Measurements from ENCODE around the gene PGM2. TPM values are rescaled to one million over a fixed set of nuclear protein-coding genes. Genes with fewer than 3 reads are reported as not detected.

The PGM2 gene
- total RNA-seq, 2 experiments from 2014 or later: 49.2 to 54.5 TPM

DNA sequence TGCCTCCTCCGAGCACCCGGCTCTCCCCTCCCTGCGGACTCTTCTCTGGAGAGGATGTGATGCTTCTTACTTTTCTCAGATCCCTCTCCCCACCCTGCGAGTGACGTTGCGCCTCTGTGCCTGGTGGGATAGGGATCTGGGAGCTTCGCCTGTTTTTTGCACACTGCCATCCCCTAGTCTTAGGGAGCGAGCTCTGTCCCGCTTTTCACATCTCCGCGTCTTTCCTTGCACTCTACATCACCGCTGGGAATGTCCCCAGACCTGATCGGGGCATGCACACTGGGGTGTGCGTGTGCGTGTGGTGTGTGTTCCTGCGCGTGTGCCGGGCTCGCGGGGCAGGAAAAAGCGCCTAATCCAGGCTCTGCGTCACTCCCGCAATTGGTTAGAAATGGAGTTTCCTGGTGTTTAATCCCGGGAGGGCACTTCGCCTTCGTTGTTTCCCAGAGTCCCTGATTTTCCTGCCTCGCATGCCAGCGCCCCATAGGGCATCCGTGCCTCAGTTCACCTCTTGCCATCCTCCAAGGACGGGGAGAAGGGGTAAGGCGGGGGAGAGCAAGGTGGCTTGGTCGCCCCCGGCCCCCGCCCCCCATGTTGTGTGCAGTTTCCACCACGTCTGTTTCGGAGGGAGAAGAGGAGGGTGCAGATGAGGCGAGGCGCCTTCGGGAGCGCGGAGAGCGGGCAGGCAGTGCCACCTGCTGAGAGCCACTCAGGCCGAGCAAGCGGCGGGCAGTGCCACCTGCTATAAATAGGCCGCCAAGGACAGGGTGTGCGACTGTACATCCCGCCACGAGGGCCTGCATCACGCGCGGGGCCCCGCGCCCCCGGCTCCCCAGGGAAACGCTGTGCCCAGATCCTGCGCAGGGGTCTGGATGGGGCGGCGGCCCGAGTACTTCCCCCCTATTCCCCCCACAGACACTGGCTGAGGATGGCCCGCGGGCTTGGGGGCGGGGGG is 63.6 kb downstream of the PGM2 start:
- ATAC-seq: no peak
- Mint-ChIP-seq H3K27ac (peak overlapping the region; percentile 63), H3K4me3 (peak overlapping the region; percentile 61)

DNA sequence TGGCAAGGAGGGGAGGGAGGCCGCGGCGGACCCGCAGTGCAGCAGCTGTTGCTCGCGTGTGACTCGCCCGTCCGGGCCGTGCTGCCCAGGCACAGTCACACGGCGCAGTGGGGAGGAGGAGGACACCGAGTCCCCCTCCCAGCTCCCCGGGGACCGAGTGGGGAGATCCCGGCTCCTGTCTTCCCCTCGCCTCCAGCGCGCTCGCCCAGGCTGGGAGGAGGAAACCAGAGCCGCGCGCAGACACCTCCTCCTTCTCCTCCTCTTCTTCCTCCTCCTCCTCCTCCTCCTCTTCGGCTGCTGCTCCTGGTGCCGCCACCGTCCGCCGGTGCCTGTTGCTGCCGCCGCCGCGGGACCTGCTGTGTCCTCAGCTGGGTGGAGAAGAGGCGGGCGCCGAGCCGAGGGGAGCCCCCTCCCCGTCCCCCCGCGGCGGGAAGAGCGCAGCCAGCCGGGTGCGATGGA is 64.3 kb downstream of the PGM2 start, which contains the start of gene TBC1D1:
Gene TBC1D1, plus strand, starts transcription at position 284 of the 459 bp plus-strand sequence. CDS start 11,012 bp downstream, outside the sequence.
- Mint-ChIP-seq H3K27me3 (ENCODE audit: low read depth) (no peaks in the 10 kb centered on the region), H3K4me1 (ENCODE audit: low read depth) (peaks cover 44% of the 10 kb centered on the region), H3K36me3 (ENCODE audit: low read depth) (peaks cover 23% of the 10 kb centered on the region), H3K27ac (peak within 1 kb of the TSS; percentile 97), H3K9me3 (ENCODE audit: insufficient read depth) (no peaks in the 10 kb centered on the region), H3K4me3 (peak within 1 kb of the TSS; percentile 95)
- DNase-seq (peak; percentile 62), ATAC-seq (peak; percentile 56)
- CTCF ChIA-PET: interaction anchor here (1.1 kb wide), 3 partner anchors 65 to 438 kb away, joined by 3 to 6 read pairs (median 3); no protein-coding TSS in a partner anchor
- POLR2A ChIA-PET: interaction anchor here (0.6 to 2.9 kb wide), 7 partner anchors 19 to 220 kb away, joined by 3 to 23 read pairs (median 4); partner anchors contain the start of gene PGM2

More for the DNA sequence above, 63.6 kb downstream of the PGM2 start:
- peak; percentile 41 for DNase-seq
- no peaks in the 10 kb centered on the region for H3K27me3 Mint-ChIP-seq (ENCODE audit: low read depth)
- H3K4me1 Mint-ChIP-seq (ENCODE audit: low read depth): peaks cover 48% of the 10 kb centered on the region
- H3K36me3 Mint-ChIP-seq (ENCODE audit: low read depth): peaks cover 20% of the 10 kb centered on the region
- POLR2A ChIA-PET: interaction anchor here (0.7 to 2.9 kb wide), 3 partner anchors 18 to 109 kb away, joined by 3 to 23 read pairs (median 13); no protein-coding TSS in a partner anchor
- H3K9me3 Mint-ChIP-seq (ENCODE audit: insufficient read depth): no peaks in the 10 kb centered on the region
- CTCF ChIA-PET: interaction anchor here (1.1 kb wide), 2 partner anchors 145 to 437 kb away, joined by 3 read pairs; no protein-coding TSS in a partner anchor

DNA sequence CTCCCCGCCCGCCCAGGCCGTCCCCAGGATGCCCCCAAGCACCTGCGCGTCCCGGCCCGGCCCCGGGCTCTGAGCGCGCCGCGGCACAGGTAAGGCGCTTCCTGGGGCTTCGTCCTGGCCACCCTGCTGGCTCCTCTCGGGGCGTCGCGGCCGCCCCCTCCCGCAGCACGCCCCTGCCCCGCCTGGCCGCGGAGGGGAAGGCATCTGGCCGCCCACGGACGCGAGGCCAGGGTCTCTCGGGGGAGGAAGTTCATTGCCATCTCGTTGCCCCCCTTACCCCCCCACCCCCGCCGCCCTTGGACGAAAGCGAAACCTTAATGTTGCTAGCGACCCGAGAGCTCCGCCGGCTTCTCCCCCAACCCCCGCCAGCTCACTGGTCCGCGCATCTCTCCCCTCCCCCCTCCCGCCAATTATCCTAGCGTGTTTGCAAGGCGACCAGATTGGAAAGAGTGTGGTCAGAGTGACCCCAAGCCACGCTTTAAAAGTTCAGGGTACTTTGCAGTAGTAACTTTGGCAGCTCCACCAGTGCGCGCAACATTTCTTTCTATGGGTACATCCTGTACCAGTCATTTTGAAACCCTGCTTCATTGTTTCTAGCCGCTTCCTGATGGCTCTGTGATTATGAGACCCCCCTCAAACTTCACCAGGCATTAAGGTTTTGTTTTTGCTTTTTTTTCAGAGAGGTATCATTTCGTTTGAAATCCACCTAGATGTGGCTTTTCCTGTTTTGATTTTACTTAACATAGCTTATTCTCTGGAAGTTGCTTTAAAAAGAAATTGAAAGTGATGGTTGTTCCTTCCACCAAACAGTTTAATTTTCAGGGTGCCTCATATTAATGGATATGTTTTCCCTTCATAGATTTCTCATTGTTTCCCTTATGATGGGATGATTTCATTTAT is 65.0 kb downstream of the PGM2 start:
- ATAC-seq: peak; percentile 73
- Mint-ChIP-seq H3K4me1 (ENCODE audit: low read depth) (peaks cover 45% of the 10 kb centered on the region), H3K36me3 (ENCODE audit: low read depth) (peaks cover 27% of the 10 kb centered on the region), H3K4me3 (peak overlapping the region; percentile 95), H3K27me3 (ENCODE audit: low read depth) (no peaks in the 10 kb centered on the region), H3K27ac (peak overlapping the region; percentile 97), H3K9me3 (ENCODE audit: insufficient read depth) (no peaks in the 10 kb centered on the region)
- DNase-seq: peak; percentile 81
- CTCF ChIA-PET: interaction anchor here (0.6 to 1.1 kb wide), 5 partner anchors 66 to 289 kb away, joined by 3 to 6 read pairs (median 4); no protein-coding TSS in a partner anchor
- POLR2A ChIA-PET: interaction anchor here (0.5 to 2.9 kb wide), 14 partner anchors 20 to 1312 kb away, joined by 3 to 23 read pairs (median 4); partner anchors contain the start of gene PGM2

DNA sequence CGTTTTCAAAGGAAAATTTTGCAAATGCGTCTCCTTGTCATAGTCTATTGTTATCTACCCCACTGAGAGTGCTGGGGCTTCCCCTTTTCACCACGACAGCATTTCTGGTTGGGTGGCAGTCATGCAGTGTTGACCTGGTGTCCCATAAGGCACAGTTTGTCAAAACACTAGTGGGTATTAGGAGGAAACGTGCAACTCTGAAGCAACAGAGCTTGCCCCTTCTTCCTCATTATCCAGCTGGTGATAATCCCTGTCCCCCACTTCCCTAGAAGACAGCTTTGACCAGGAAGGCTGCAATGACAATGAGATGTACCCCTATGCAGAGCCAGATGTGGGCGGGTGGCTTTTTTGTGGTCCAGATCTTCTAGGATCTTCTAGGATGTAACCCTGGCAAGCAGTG is 66.2 kb downstream of the PGM2 start:
- peak overlapping the region; percentile 95 for H3K4me3 Mint-ChIP-seq
- POLR2A ChIA-PET: interaction anchor here (1.2 to 2.9 kb wide), 5 partner anchors 21 to 85 kb away, joined by 3 to 23 read pairs (median 13); partner anchors contain the start of gene PGM2
- ATAC-seq (peak; percentile 40), DNase-seq (peak; percentile 60)
- CTCF ChIA-PET: interaction anchor here (1.1 kb wide), 2 partner anchors 89 to 290 kb away, joined by 3 to 4 read pairs; no protein-coding TSS in a partner anchor
- H3K9me3 Mint-ChIP-seq (ENCODE audit: insufficient read depth): no peaks in the 10 kb centered on the region
- H3K27me3 Mint-ChIP-seq (ENCODE audit: low read depth): no peaks in the 10 kb centered on the region
- H3K4me1 Mint-ChIP-seq (ENCODE audit: low read depth): peaks cover 47% of the 10 kb centered on the region
- H3K36me3 Mint-ChIP-seq (ENCODE audit: low read depth): peaks cover 32% of the 10 kb centered on the region
- H3K27ac Mint-ChIP-seq: peak overlapping the region; percentile 97

DNA sequence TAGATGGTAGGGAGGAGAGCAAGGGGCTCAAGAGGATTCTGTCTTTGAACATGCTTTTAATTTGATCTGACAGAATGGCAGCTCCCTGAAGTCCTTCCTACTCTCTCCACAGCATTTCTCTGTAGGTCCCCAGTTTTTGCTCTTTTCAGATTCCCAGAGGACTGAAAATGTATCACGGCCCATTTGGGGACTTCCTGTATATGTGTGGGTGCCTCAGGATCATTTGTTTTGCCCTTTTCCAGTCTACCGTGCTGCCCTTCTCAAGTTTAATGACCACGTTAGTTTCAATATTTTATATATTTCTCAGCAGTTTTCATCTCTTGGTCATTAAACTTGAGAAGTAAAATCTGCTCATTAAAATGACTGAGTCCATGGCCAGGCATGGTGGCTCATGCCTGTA is 66.7 kb downstream of the PGM2 start:
- Mint-ChIP-seq H3K36me3 (ENCODE audit: low read depth) (peaks cover 32% of the 10 kb centered on the region), H3K4me3 (peak overlapping the region; percentile 95), H3K9me3 (ENCODE audit: insufficient read depth) (no peaks in the 10 kb centered on the region), H3K4me1 (ENCODE audit: low read depth) (peaks cover 43% of the 10 kb centered on the region), H3K27ac (peak overlapping the region; percentile 97), H3K27me3 (ENCODE audit: low read depth) (no peaks in the 10 kb centered on the region)
- ATAC-seq (no peak), DNase-seq (no peak)
- ChIA-PET POLR2A (interaction anchor here (2.4 to 2.9 kb wide), 2 partner anchors 21 to 67 kb away, joined by 13 to 14 read pairs; partner anchors contain the start of gene PGM2), CTCF (interaction anchor here (1.1 kb wide), 1 partner anchor 90 kb away, joined by 3 read pairs; no protein-coding TSS in a partner anchor)

DNA sequence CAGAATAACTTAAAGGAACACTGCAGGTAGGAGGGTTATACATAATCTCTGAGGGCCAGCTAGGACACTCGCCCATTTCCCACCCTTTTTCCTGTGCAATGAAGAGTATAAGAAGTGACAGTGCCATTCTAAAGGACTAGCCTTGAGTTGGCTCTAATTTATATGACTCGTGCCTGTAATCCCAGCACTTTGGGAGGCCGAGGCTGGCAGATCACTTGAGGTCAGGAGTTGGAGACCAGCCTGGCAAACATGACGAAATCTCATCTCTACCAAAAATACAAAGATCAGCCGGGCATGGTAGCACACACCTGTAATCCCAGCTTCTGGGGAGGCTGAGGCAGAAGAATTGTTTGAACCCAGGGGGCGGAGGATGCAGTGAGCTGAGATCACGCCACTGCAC is 68.8 kb downstream of the PGM2 start:
- ChIA-PET CTCF (no interaction called here), POLR2A (no interaction called here)
- Mint-ChIP-seq H3K4me1 (ENCODE audit: low read depth) (peaks cover 47% of the 10 kb centered on the region), H3K4me3 (no peak overlapping the region), H3K9me3 (ENCODE audit: insufficient read depth) (no peaks in the 10 kb centered on the region), H3K36me3 (ENCODE audit: low read depth) (peaks cover 46% of the 10 kb centered on the region), H3K27ac (no peak overlapping the region), H3K27me3 (ENCODE audit: low read depth) (no peaks in the 10 kb centered on the region)
- DNase-seq: peak; percentile 13
- no peak for ATAC-seq

DNA sequence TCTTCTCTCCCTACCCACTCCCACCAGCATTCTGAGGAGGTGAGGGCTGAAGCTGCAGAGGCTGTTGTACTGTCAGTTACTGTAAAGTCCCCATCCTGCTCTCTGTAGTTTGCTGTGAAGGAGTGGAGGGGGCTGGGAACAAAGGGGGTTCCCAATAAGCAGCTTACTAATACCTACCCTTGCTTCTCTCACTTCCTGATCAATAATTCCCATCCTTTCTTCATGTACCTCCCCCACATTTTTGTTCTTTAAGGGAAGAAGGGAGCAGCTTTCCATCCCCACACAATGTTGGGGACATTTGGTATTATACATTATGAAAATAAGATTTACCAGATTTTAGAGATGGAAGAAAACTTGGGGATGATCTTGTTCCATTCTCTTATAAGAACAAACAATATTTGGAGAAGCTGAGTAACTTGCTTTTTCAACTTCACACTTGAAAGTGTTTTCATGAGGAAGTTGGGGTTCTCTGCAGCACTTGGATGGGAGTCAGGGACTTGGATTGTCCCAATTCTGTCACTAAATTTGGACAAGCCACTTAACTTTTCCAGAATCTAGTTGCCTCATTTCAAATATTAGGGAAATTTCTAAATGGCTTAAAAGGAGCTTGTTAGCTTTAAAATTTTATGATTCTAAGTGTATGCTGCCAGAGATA is 69.8 kb downstream of the PGM2 start:
- Mint-ChIP-seq H3K4me1 (ENCODE audit: low read depth) (peaks cover 47% of the 10 kb centered on the region), H3K9me3 (ENCODE audit: insufficient read depth) (no peaks in the 10 kb centered on the region), H3K27ac (no peak overlapping the region), H3K27me3 (ENCODE audit: low read depth) (no peaks in the 10 kb centered on the region), H3K4me3 (no peak overlapping the region), H3K36me3 (ENCODE audit: low read depth) (peaks cover 48% of the 10 kb centered on the region)
- POLR2A ChIA-PET: interaction anchor here (1.1 to 1.7 kb wide), 2 partner anchors 10 to 70 kb away, joined by 3 to 5 read pairs; partner anchors contain the start of gene PGM2
- CTCF ChIA-PET: interaction anchor here (1.1 to 1.2 kb wide), 3 partner anchors 46 to 82 kb away, joined by 3 read pairs; no protein-coding TSS in a partner anchor
- ATAC-seq: no peak
- DNase-seq: peak; percentile 9

DNA sequence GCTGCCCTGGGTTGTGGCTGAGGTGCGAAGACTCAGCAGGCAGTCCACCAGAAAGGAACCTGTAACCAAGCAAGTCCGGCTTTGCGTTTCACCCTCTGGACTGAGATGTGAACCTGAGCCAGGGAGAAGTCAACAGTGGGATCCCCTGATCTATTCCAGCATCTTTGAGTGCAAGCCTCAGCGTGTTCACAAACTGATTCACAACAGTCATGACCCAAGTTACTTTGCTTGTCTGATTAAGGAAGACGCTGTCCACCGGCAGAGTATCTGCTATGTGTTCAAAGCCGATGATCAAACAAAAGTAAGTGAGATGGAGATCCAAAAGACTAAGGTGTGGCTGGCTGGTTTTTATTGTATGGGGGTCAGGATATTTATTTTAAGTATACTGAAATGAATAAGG is 75.7 kb downstream of the PGM2 start:
- ATAC-seq: no peak
- CTCF ChIA-PET: no interaction called here
- DNase-seq: no peak
- Mint-ChIP-seq H3K27ac (no peak overlapping the region), H3K36me3 (ENCODE audit: low read depth) (peaks cover 50% of the 10 kb centered on the region), H3K27me3 (ENCODE audit: low read depth) (no peaks in the 10 kb centered on the region), H3K4me3 (no peak overlapping the region), H3K4me1 (ENCODE audit: low read depth) (peaks cover 10% of the 10 kb centered on the region), H3K9me3 (ENCODE audit: insufficient read depth) (no peaks in the 10 kb centered on the region)
- POLR2A ChIA-PET: no interaction called here

DNA sequence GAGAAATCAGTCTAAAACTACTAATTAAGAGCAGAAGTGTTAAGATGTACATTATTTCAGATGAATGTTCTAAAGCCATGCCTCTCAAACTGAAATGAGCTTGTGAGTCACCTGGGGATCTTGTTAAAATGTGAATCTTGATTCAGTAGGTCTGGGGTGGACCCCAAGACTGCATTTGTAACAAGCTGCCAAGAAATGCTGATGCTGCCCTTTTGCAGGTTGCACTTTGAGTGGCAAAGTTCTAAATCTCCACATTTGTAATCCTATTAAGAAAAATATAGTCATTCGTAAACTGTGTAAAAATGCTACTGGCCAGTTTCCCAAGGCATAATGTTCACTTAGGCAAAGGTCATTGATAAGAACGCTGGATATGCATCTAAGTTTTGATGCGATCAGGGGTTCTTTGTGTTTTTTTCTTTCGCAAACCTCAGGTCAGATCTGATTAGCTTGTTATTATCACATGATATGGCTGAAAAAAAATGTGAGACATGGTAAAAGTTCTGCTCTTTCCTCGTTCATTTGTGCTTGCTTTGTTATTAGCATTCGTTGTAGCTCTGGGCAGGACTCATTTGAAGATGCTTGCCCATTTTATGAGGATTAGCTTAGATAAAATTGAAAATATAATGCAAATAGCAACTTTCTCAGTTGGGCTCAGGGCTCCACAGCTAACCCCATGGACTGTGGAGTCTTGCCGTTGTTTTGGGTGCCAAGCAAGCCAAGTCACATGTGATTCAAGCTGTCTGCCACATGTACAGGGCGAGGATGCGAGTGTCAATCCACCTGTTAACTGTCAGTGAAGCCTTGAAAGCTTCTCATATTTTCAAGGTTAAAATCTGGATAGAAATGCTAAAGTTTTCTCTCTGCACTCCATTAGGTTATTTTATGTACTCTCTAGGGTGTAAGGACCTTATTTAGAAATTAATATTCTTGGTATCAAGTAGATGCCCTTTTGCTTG is 76.5 kb downstream of the PGM2 start:
- ATAC-seq (no peak), DNase-seq (no peak)
- no peaks in the 10 kb centered on the region for H3K9me3 Mint-ChIP-seq (ENCODE audit: insufficient read depth)
- ChIA-PET POLR2A (no interaction called here), CTCF (no interaction called here)
- peaks cover 56% of the 10 kb centered on the region for H3K36me3 Mint-ChIP-seq (ENCODE audit: low read depth)
- peaks cover 10% of the 10 kb centered on the region for H3K4me1 Mint-ChIP-seq (ENCODE audit: low read depth)
- H3K4me3 Mint-ChIP-seq: no peak overlapping the region
- no peak overlapping the region for H3K27ac Mint-ChIP-seq
- H3K27me3 Mint-ChIP-seq (ENCODE audit: low read depth): no peaks in the 10 kb centered on the region

DNA sequence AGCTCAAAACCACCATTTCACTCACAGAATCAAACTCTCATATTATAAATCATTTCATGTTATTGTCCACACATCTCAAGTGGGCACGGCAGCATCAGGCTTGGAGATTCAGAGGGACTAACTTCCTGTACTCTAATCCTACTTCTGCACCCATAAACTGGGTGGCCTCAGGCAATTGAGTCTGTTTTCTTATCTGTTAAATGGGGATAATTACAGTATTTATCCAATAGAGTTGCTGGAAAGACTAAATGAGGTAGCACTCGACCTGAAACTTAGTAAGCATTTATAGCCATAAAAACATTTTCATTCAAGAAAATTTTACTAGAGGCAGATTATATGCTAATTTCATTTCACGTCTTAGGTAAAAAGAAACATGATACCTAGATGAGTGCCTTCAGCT is 77.4 kb downstream of the PGM2 start:
- Mint-ChIP-seq H3K36me3 (ENCODE audit: low read depth) (peaks cover 49% of the 10 kb centered on the region), H3K9me3 (ENCODE audit: insufficient read depth) (no peaks in the 10 kb centered on the region), H3K27me3 (ENCODE audit: low read depth) (no peaks in the 10 kb centered on the region), H3K4me3 (no peak overlapping the region), H3K4me1 (ENCODE audit: low read depth) (peaks cover 9% of the 10 kb centered on the region), H3K27ac (no peak overlapping the region)
- ChIA-PET POLR2A (no interaction called here), CTCF (no interaction called here)
- DNase-seq (no peak), ATAC-seq (no peak)
